Astrocyte of the hippocampus (primary cell): ENCODE results near the gene FAM199X.

Experiments
- DNase-seq: peaks from one replicate; pipeline ENCODE4 v3.0.0; 2011; ENCODE audit warnings: low read depth, low spot score

The FAM199X gene

GRCh38 chrX:104165894-104166734, at the start of gene FAM199X:
TSS of gene FAM199X (plus strand) at chrX:104166453. CDS start at chrX:104166786, 333 bp downstream.
- peak; percentile 94 for DNase-seq

- no peak for DNase-seq
Observed at GRCh38 chrX:104117759-104118158, 48.5 kb upstream of the FAM199X start.

GRCh38 chrX:104118765-104119164, 47.5 kb upstream of the FAM199X start:
- no peak for DNase-seq

DNA sequence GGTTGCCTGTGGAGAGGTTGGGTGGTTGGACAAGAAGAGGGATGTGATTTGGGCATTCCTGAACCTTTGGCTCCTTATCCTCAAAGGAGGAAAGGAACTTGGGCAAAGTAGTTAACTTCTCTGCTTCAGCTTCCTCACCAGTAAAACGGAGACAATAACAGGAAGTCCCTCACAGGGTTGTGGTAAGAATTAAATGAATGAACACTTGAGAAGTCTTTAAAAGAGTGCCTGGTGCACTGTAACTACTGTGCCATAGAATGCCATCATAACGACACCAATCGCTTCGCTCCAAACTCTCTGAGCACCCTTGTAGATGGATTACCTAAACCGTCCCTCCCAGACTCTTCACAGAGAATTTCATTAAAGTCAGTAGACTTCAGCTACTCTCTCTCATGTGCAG, 43.4 kb upstream of the FAM199X start:
- no peak for DNase-seq

DNA sequence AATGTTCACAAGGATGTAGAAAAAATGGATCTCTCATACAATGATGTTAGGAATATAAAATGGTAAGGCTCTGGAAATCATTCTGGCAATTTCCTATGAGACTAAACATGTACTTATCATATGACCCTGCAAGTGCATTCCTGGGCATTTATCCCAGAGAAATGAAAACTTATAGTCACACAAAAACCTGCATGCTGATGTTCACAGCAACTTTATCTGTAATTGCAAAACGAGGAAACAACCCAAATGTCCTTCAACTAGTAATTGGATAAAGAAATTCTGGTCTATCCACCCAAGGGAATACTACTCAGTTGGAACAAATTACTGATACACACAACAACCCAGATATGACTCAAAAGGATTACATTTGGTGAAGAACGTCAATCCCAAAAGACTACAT, 39.4 kb upstream of the FAM199X start:
- DNase-seq: no peak

- no peak for DNase-seq
Observed at GRCh38 chrX:104130808-104131207, 35.4 kb upstream of the FAM199X start.

DNA sequence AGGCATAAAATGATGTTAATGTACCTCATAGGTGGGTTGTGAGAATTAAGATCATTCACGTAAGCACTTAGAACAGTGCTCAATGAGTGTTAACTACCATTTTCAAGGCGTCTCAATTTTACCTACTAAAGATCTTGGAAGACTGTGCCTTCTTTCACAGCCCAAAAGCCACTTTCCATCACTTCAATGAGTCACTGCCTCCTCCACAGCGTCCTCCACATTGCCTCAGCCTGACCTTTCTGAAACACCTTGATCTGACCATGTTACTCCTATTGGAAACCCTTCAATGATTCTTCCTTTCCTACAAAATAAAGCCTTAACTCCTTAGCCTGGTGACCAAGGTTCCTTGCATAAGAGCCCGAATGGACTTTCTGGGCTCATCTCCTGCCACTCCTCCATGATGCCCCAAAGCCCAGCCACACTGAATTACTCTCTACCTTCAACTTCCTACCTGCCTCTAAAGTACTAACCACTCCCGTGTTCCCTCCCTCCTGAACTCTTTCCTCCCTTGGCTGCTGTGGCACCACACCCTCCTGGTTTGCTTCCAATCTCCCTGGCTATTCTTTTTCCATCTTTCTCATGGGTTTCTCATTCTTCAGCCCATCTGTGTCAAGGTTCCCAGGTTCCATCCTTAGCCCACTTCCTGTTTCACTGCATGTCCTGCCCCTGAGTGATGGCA, 31.5 kb upstream of the FAM199X start:
- no peak for DNase-seq

- no peak for DNase-seq
Observed at GRCh38 chrX:104135677-104136076, 30.6 kb upstream of the FAM199X start.

DNA sequence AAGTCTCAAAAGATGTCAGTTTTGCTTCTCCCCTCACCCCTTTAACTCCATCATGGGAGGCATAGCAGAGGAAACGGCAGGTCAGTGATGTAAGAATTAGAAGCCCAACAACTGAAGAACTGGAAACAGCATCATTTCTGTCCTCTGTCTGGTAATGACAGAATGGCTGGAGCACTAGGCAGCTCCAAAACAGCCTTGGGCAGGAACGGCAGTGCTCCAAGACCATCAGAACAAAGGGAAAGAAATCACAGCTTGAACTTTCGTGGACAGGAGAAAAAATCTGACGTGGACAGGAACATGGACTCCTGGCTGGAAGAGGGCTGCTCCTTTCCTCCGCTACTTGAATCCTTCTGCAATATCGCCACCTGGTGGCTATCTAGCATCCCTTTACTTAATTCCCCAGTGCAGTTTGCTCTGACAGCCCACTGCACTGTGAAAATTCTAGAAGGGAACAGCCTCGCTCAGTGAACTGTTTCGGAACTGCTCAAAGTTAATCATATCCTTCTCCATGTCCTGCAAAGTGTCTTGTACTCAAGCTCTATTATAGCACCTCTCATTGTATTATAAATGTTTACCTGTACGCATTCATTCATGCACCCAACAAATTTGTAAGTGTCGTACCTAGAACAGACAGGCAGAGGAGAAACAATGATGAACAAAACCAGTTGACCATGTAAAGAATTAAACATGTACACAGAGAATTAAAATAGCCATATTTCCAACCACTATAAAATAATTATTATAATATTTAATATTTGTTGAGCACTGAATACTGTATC, 29.8 kb upstream of the FAM199X start:
- peak; percentile 89 for DNase-seq

GRCh38 chrX:104137496-104137895, 28.8 kb upstream of the FAM199X start:
- peak; percentile 8 for DNase-seq

GRCh38 chrX:104141087-104141760, 25.0 kb upstream of the FAM199X start:
- no peak for DNase-seq

- DNase-seq: no peak
Observed at GRCh38 chrX:104151037-104151436, 15.2 kb upstream of the FAM199X start.

- DNase-seq: peak; percentile 86
Observed at GRCh38 chrX:104156630-104157529, 9.4 kb upstream of the FAM199X start, which contains the start of gene SLC25A53. TSS of gene SLC25A53 (minus strand) at chrX:104157009. CDS start at chrX:104105257, 51,752 bp downstream.

- DNase-seq: peak; percentile 2
Observed at GRCh38 chrX:104166735-104167436, 633 bp downstream of the FAM199X start.

- DNase-seq: no peak
Observed at GRCh38 chrX:104168127-104168526, 1.9 kb downstream of the FAM199X start.

DNA sequence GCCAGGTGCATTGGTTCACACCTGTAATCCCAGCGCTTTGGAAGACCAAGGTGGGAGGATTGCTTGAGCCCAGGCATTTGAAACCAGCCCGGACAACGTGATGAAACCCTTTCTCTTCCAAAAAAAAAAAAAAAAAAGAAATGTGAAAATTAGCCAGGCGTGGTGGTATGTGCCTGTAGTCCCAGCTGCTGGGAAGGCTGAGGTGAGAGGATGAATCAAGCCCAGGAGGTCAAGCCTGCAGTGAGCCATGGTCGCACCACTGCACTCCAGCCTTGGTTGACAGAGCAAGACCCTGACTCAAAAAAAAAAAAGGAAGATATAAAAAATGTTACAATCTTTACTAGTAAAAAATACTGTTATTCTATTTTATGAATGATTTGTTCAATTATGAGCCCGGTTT, 5.9 kb downstream of the FAM199X start:
- DNase-seq: peak; percentile 9

- peak; percentile 9 for DNase-seq
Observed at GRCh38 chrX:104172788-104173187, 6.5 kb downstream of the FAM199X start.

DNA sequence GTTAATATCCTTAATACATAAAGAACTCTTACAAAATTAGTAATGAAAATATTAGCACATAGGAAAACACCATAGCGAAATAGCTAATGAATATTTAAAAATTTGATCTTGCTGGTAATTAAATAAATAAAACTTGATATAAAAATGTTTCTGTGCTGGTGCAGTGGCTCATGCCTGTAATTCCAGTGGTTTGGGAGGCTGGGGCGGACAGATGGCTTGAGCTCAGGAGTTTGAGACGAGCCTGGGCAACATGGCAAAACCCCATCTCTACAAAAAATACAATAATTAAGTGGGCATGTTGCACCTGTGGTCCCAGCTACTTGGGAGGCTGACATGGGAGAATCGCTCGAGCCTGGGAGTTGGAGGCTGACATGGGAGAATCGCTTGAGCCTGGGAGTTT, 7.6 kb downstream of the FAM199X start:
- peak; percentile 15 for DNase-seq

DNA sequence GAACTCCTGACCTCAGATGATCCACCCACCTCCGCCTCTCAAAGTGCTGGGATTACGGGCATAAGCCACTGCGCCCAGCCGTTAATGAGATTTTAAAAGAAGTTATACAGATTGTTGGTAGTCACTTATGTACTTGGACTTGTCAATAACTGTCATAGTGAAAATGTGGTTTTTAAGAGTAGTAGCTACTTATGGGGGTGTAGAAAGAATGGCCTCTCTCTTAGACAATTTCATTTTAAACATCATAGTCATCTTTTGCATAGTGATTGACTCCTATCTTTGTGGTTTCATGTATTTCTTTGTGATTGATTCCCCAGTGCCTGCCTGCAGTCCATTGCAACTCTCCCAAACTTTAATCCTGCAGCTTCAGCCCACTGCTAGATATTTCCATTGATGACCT, 17.4 kb downstream of the FAM199X start:
- DNase-seq: no peak

- DNase-seq: no peak
Observed at GRCh38 chrX:104187931-104188330, 21.7 kb downstream of the FAM199X start.
